KOPT-K1 (cell line): ENCODE data around the gene PAX5.

Experiments
- H3K27ac ChIP-seq: fragments of 200-600 bp; sonication (generic); 2 replicates; pipeline ENCODE4 v1.5.1; 2016; ENCODE audit warnings: antibody characterized with exemption, mild to moderate bottlenecking, low read depth, low read length; ENCODE audit not compliant: poor library complexity, severe bottlenecking
- H3K36me3 ChIP-seq: fragments of 200-600 bp; sonication (generic); 2 replicates; pipeline ENCODE4 v1.5.1; 2017; ENCODE audit warnings: antibody characterized with exemption, mild to moderate bottlenecking, low read length, moderate library complexity; ENCODE audit not compliant: insufficient read depth
- H3K9me3 ChIP-seq: fragments of 200-600 bp; sonication (generic); 2 replicates; pipeline ENCODE4 v1.5.1; 2017; ENCODE audit warnings: antibody characterized with exemption, low read length, mild to moderate bottlenecking; ENCODE audit not compliant: insufficient read depth, poor library complexity, severe bottlenecking

PAX5 gene

DNA sequence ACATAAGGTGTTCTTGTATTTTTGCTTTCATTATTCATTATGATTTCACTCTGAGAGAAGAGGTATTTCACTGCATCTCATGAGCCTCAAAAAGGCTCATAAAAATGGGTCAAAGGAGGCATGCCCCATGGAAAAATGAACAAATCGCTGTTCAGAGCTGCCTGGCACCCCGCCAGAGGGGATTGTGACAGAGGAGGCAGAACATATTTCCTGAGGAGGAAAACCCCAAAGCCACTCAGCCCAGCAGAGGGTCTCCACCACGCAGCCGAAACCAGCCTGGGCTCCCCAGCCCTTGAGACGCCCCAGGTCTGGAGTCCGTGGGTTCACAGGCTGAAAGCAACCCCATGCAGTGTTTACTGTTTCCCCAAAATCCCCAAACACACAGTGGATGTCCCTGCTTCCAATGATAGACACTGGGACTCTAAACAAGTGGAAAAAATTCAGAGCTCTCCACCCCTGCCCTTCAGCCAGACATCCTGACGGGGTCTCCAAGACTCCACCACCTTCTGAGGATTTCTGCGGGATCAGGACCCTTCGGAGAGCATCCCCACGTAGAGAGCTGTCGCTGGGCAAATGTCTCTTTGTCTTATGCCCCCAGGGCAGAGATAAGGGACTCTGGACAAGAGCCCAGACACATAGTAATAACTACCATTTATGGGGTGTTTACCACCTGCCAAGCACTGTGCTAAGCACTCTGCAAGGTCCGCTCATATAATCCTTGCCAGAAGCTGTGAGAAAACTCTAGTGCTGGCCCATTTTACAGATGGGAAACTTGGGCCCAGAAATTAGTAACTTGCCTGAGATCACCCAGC, 122.3 kb downstream of the PAX5 start:
- Histone ChIP-seq H3K9me3 (no peaks in the 10 kb centered on the region), H3K36me3 (no peaks in the 10 kb centered on the region), H3K27ac (no peak overlapping the region)

DNA sequence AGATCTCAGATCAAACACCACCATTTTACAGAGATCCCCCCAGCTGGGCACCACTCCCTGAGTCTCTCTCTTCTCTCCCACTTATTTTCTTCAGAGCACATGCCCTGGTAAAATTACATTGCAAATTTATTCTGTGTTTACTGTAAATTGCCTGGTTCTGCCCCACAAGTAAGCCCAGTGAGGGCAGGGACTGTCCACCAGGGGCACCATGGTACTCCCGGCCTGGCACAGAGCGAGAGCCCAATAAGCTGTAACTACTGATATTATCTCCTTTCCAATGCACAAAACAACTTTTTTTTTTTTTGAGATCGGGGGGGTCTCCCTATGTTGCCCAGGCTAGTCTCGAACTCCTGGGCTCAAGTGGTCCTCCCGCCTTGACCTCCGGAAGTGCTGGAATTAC, 123.0 kb downstream of the PAX5 start:
- Histone ChIP-seq H3K27ac (no peak overlapping the region), H3K9me3 (no peaks in the 10 kb centered on the region), H3K36me3 (no peaks in the 10 kb centered on the region)

DNA sequence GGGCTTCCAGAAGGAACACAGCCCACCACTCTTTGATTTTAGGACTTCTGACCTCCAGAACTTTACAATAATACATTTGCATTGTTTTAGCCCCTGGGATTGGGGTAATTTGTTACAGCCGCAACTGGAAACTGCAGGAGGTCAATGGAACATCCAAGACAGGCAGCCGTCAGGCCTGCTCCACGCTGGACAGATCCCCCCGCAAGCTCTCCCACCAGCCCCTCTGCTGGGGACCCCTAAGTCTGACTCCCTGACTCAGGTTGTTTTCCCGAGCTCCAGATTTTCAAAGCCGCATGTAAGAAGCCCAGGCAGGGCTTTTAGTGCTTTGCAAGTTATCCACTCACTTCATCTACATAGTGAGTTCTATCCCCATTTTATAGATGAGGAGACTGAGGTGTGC, 127.6 kb downstream of the PAX5 start:
- H3K9me3 ChIP-seq = no peaks in the 10 kb centered on the region
- no peak overlapping the region for H3K27ac ChIP-seq
- H3K36me3 ChIP-seq = no peaks in the 10 kb centered on the region

DNA sequence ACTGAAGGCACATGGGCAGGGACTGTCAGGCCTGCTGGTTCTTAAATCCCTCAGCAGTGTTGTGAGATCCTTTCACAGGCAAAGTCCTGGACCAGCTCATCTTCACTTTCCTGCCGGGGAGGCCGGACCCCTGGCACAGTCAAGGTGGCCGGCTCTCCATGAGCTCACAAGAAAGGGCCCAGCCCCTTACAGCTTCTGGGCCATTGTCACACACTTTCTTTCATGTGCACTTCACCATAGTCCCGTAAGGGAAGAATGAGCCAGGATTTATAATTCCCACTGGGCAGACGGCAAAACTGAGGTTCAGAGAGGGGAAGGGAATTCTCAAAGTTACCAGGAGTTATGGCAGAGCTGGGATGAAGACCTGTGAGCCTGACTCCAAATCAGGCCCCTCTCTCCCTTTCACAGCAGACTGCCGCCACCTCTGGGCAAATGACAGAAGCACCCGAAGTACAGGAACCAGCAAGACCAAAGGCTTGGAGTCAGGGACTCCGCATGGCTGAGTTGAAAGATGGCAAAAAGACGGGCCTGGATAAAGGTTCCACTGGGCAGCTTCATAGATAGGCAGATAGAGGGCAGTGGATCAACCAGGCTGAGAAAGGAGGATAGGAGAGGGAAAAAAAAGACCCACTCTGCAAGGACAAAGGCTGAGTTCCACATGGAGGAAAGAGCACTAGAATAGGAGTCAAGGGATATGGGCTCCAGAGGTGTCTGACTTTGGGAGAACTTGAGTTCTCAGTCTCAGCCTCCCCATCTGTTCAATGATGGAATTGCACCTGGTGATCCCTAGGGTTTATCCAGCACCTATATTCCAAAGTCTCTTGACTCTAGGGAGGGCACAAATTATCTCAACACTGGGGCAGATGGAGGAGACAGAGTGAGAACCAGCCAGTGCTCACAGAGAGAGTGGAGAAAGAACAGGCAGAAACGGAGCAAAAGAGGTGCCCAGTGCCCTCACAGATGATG, 128.7 kb downstream of the PAX5 start:
- Histone ChIP-seq H3K36me3 (no peaks in the 10 kb centered on the region), H3K9me3 (no peaks in the 10 kb centered on the region), H3K27ac (no peak overlapping the region)

DNA sequence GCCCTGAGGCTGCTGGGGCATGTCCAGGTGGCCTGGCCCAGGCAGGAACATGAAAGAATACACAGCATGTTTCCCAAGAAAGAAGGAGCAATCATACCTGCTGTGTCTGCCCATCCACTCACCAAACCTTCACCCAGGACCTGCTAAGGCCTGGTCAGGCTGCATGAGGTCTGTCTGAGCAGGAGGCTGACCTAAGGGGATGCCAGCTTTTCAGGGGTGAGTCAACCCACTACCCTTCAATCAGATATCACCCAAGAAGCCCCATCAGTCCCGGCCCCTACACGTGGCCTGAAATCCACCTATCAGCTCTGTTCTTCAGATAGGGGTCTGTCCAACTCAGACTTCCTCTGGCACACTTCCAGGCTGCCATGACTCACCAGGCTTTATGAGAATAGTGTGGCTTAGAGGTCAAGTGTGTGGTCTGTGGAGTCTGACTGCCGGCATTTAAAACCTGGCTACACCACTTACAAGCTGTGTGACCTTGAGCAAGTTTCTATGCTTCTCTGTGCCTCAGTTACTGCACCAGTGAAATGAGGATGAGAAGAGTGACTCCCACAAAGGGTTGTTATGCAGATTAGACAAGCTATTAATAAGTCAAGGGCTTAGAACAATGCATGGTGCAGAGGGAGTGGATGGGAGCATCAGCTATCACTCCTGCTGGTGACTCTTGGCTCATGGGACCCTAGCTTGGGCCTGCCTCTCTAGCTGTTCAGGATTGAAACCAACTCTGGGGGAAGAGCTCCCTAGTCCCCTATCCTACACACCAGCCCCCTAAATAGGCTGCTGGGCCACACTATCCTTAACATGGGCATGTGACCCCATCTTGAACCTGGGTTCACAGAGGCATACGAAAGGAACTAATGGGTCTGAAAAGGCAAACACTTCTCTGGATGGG, 130.3 kb downstream of the PAX5 start:
- H3K27ac ChIP-seq = no peak overlapping the region
- no peaks in the 10 kb centered on the region for H3K36me3 ChIP-seq
- H3K9me3 ChIP-seq = no peaks in the 10 kb centered on the region

DNA sequence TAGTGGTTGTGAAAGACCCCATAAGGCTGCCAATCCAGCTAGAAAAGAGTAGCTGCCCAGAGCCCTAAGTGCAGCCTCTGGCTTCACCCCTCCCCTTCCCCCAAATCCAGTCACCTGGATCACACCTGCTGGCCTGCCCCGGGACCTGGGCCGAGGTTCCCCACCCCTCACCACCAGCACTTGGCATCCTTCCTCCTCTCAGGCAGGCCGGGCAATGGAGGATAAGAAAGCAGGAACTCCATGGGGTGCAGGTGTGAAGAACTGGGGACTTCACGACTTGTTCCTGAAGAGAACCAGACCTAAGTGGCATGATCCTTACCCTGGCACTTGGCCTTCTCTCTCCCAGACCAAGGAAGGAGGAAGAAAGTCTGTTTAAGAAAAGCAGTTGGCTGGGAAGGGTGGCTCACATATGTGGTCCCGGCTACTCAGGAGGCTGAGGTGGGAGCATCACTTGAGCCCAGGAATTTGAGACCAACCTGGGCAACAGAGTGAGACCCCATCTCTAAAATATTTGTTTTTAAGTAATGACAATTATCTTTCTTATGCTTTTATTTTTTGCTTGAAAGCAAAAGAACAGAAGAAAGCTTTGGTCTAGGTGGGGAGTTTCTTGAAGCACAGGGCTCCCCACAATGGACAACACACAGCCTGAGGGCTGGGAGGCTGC, 131.1 kb downstream of the PAX5 start:
- H3K9me3 ChIP-seq = no peaks in the 10 kb centered on the region
- H3K27ac ChIP-seq = no peak overlapping the region
- no peaks in the 10 kb centered on the region for H3K36me3 ChIP-seq

DNA sequence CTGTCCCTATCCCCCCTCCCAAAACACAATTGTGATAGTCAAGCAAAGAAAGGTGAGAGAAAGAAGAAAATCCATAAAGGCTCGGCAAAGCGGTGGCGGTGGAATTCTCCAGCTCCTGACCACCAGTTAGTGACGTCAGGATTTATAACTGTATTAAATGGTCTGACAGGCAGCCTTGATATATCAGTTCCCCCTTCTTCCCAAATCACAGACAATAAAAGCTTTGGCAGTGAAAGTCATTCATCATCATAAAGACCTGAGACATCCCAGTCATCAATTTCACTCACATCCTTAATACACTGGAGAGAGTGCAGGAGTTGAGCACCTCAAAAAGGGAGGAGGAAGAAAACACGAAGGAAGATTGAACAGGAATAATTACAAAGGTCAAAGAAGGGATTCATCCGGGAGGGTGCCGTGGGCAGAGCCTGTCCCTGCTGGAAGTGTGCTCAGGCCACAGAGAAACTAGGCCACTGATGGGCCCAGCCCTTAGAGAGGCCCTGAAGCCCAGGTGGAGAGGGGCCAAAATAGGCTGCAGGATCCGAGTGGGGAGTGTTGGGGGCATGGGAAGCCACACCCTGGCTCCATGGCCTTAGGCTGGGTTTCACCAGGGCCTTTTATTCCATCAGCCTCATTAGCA, 131.9 kb downstream of the PAX5 start:
- no peaks in the 10 kb centered on the region for H3K36me3 ChIP-seq

DNA sequence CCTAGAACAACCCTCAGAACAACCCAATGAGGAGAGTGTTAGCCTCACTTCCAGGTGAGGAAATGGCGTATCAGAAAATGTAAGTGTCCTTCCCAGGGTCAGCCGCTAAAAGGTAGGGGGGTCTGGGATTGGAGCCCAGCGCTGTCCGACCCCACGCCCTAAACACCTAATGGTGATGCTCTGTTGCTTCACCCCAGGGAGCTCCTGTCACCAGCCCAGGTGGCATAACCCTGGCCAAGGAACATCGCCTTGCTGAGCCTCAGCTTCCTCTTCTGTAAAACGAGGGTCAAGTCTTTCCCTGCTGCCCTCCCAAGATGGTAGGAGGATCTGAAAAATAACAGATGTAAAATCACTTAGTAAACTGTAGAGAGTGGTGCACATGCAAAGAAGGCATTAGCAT, 132.5 kb downstream of the PAX5 start:
- H3K9me3 ChIP-seq = no peaks in the 10 kb centered on the region
- H3K36me3 ChIP-seq = no peaks in the 10 kb centered on the region
- no peak overlapping the region for H3K27ac ChIP-seq

More for the DNA sequence above, 131.9 kb downstream of the PAX5 start:
- Histone ChIP-seq H3K9me3 (no peaks in the 10 kb centered on the region), H3K27ac (no peak overlapping the region)

DNA sequence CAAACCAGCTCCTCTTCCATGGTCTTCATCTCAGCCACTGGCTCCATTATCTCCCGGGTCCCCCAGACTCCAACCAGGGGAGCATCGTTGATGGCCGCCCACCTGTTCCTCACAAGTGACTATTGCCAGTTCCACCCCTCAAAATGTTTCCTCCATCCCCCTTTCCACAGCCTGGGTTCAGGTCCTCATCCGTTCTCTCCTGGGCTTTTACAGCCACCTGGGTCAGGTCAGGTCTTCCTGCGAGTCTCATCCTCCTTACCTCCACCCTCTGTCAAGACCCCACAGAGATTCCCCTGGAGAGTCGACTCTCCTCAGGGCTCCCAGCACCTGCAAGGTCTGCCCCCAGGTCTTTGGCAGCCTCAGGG, 133.2 kb downstream of the PAX5 start:
- Histone ChIP-seq H3K27ac (no peak overlapping the region), H3K36me3 (no peaks in the 10 kb centered on the region), H3K9me3 (no peaks in the 10 kb centered on the region)

DNA sequence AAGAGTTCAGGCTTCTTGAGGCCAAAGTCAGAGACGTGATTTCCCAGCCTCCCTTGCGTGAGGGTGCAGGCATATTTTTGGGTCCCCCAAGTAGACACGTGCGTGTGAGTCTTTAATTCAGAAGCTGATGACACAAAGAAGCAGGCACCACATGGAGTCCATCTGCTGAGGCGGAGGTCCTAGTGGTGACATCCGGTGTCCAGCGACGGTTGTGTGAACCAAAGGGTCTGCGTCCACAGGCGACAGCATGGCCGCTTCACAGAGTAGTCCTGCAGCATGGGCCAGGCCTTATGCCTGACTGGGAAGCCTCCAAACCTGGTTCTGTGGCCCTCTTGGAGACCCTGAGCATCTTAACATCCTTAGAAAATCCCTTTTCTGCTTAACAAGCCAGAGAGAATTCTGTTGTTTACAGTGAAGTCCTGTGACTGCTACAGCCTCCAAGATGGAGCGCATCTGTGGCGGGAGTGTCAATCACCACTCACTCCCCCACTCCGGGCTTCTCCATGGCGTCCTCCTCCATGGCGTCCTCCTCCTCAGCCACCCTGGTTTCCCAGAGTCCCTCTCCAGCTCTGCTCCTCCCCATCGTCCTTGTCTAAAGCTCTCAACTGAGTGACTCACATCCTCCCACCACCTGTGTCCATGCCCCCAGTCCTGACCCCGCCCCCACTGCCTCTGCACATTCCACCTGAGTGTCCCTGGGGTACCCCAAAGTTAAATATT, 133.8 kb downstream of the PAX5 start:
- Histone ChIP-seq H3K36me3 (no peaks in the 10 kb centered on the region), H3K27ac (no peak overlapping the region), H3K9me3 (no peaks in the 10 kb centered on the region)

DNA sequence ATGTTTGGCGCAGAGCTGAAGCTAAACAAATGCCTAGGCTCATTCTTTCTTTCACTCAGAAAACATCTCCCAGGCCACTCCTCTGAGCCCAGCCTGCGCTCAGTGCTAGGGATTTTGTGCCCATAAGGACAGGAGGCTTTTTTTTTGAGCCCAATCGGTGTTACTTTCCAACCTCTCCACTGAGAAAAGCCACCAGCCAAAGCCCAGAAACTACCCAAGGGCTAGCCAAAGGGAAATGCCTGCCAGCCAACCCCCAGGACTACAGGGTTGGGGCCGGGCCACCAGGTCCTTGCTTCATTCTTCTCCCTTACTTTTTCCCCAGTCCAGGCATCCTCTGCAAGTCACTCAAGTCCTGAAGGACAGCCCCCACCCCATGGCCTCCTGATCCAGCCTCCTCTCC, 134.7 kb downstream of the PAX5 start:
- H3K27ac ChIP-seq = no peak overlapping the region
- no peaks in the 10 kb centered on the region for H3K9me3 ChIP-seq
- H3K36me3 ChIP-seq = no peaks in the 10 kb centered on the region

DNA sequence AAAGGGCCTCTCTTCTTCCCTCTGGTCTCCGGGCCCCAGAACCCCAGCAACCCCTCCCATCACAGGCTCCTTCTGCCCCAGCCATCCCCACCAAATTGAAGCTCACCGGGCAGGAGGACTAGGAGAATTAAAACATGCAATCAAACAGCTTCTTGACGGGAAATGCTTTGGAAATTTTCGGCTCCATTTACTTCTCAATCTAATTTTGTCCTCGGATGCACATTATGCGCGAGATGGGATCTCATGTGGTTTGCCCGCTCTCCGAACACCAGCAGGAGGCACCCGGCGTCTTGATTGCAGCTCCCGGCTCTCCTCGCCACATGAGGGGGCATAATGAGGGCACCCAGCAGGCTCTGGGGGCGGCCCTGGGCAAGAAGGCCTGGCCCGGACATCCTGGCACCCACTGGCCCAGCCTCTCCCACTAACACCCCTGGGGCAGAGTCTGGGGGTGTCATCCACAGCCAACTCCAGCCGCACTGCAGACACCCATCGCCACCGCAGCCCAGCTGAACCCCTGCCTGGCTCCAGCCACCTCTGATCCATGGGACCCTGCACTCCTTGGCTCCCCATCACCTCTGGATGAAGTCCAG, 135.5 kb downstream of the PAX5 start:
- H3K36me3 ChIP-seq = no peaks in the 10 kb centered on the region
- no peak overlapping the region for H3K27ac ChIP-seq
- no peaks in the 10 kb centered on the region for H3K9me3 ChIP-seq

DNA sequence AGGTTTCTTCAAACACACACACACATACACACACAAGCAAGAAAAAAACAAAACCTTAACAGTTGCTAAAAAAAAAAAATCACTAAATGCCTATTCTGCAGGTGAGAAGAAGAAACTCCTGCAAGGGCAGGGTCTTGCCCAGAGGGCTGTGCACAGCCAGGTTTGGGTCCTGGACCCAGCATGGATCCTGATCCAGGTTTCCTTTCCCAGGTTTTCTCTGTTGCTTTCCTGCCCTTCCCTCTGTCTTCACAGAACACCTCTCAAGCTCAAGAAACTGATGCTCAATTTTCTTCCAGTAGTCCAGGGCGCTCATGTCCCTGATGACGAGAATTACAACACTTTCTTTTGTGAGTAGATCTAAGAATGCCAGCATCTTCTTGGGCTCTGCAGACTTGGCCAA, 136.6 kb downstream of the PAX5 start:
- Histone ChIP-seq H3K27ac (no peak overlapping the region), H3K36me3 (no peaks in the 10 kb centered on the region), H3K9me3 (no peaks in the 10 kb centered on the region)
